Endothelial cell of umbilical vein (primary cell): ENCODE measurements around the gene TMC4. TPM values are rescaled to one million over a fixed set of nuclear protein-coding genes. Genes with fewer than 3 reads are reported as not detected.

Experiments
- BruUV-seq: library from RNA; stranded (reverse); fragments of 400-500 nt; replicated peaks from 2 replicates; lab custom pipeline; 2021; lab: Mats Ljungman, UMichigan
- CTCF ChIA-PET: fragments of 300-600, 350-600 bp; sonication (Branson Sonifier 250); formaldehyde crosslinking; loops from one replicate; lab custom pipeline; 2021; ENCODE audit warnings: antibody characterized with exemption, inconsistent platforms; lab: Charles Lee
- POLR2A ChIA-PET: fragments of 300-600, 350-600 bp; sonication (Branson Sonifier 250); formaldehyde crosslinking; loops from one replicate; lab custom pipeline; 2021; ENCODE audit warnings: antibody characterized with exemption, inconsistent platforms; lab: Charles Lee
- DNase-seq: peaks from one replicate; pipeline ENCODE4 v3.0.0-alpha.2; 2011; ENCODE audit warnings: low read depth, low spot score
- FAIRE-seq: peaks from 2 replicates; lab custom pipeline; 2011; peaks lifted over from hg19 to GRCh38; lab: Jason Lieb, UNC
- H2AFZ ChIP-seq: 2 replicates; pipeline ENCODE4 v1.6.0; 2012; ENCODE audit warnings: low read depth, low read length, control low read depth, inconsistent platforms
- H3K27ac ChIP-seq: 2 replicates; pipeline ENCODE4 v1.5.1; 2011; ENCODE audit warnings: low read depth, mild to moderate bottlenecking, control low read depth, low read length, moderate library complexity; ENCODE audit not compliant: insufficient read depth
- H3K27me3 ChIP-seq, 2 experiments: 2 replicates each; pipeline versions ENCODE4 v1.6.0 to v1.6.1; 2011; ENCODE audit warnings: low read length in 2 of 2, mixed read lengths in 1 of 2; ENCODE audit not compliant: control insufficient read depth in 2 of 2, insufficient read depth in 2 of 2
- H3K36me3 ChIP-seq, 2 experiments: 2 replicates in 1 of 2; 3 replicates in 1 of 2; pipeline ENCODE4 v1.5.1; 2011; ENCODE audit warnings: low read length in 2 of 2, mild to moderate bottlenecking in 1 of 2, moderate library complexity in 1 of 2; ENCODE audit not compliant: control insufficient read depth in 2 of 2, insufficient read depth in 2 of 2; ENCODE audit errors: extremely low read depth in 1 of 2
- H3K4me1 ChIP-seq: 3 replicates; pipeline ENCODE4 v1.5.1; 2011; ENCODE audit warnings: mild to moderate bottlenecking, low read length; ENCODE audit not compliant: control insufficient read depth, insufficient read depth; ENCODE audit errors: extremely low read depth
- H3K4me2 ChIP-seq: 2 replicates; pipeline ENCODE4 v1.6.1; 2011; ENCODE audit warnings: low read length, control low read depth, mixed read lengths; ENCODE audit not compliant: insufficient read depth
- H3K4me3 ChIP-seq, 3 experiments: fragments of 200-600 bp in 1 of 3; sonication (generic), shearing (Covaris generic) in 1 of 3; replicated peaks in 1 of 3; 2 replicates each; pipeline ENCODE4 v1.5.1; 2011 to 2016; ENCODE audit warnings: control low read depth in 3 of 3, low read length in 3 of 3, mild to moderate bottlenecking in 2 of 3, inconsistent platforms in 1 of 3, low read depth in 1 of 3, moderate library complexity in 1 of 3; ENCODE audit not compliant: insufficient read depth in 1 of 3
- H3K79me2 ChIP-seq: 2 replicates; pipeline ENCODE4 v1.6.0; 2012; ENCODE audit warnings: low read length, inconsistent platforms; ENCODE audit not compliant: control insufficient read depth, insufficient read depth
- H3K9ac ChIP-seq: replicated peaks from 2 replicates; pipeline ENCODE3; 2011; ENCODE audit warnings: low read length, control low read depth; ENCODE audit not compliant: insufficient read depth; ENCODE audit errors: extremely low read depth
- H3K9me1 ChIP-seq: replicated peaks from 3 replicates; pipeline ENCODE4 v1.6.0; 2011; ENCODE audit warnings: mild to moderate bottlenecking, low read length; ENCODE audit not compliant: control insufficient read depth, insufficient read depth; ENCODE audit errors: extremely low read depth
- H3K9me3 ChIP-seq: replicated peaks from 2 replicates; pipeline ENCODE4 v1.5.1; 2012; ENCODE audit warnings: low read length, inconsistent platforms; ENCODE audit not compliant: control insufficient read depth, insufficient read depth
- H4K20me1 ChIP-seq: replicated peaks from 2 replicates; pipeline ENCODE3; 2011; ENCODE audit warnings: mild to moderate bottlenecking, low read length; ENCODE audit not compliant: control insufficient read depth, insufficient read depth; ENCODE audit errors: extremely low read depth
- EZH2 ChIP-seq: IDR thresholded peaks from 2 replicates; pipeline ENCODE4 v1.6.1; 2012; ENCODE audit warnings: borderline replicate concordance, low read depth, mild to moderate bottlenecking, moderate library complexity, low read length, inconsistent platforms; ENCODE audit not compliant: severe bottlenecking
- FOS ChIP-seq: IDR thresholded peaks from 2 replicates; pipeline ENCODE4 v1.6.1; 2011; ENCODE audit warnings: mild to moderate bottlenecking, low read length, moderate library complexity, borderline replicate concordance; ENCODE audit not compliant: insufficient read depth
- GATA2 ChIP-seq: IDR thresholded peaks from 2 replicates; pipeline ENCODE4 v1.7.0; 2011; ENCODE audit warnings: low read depth, mild to moderate bottlenecking, moderate library complexity, mixed read lengths, low read length; ENCODE audit not compliant: insufficient read length, insufficient read depth
- JUN ChIP-seq: IDR thresholded peaks from 2 replicates; pipeline ENCODE4 v1.6.1; 2011; ENCODE audit warnings: borderline replicate concordance, low read depth; ENCODE audit not compliant: insufficient read length, insufficient read depth
- MYC ChIP-seq: IDR thresholded peaks from one replicate; pipeline ENCODE4 v1.6.1; 2011; ENCODE audit warnings: mild to moderate bottlenecking, low read depth, low read length
- POLR2A ChIP-seq: IDR thresholded peaks from 2 replicates; pipeline ENCODE4 v1.6.1; 2012; ENCODE audit warnings: low read depth, mild to moderate bottlenecking, control low read depth, low read length
- POLR2AphosphoS5 ChIP-seq: IDR thresholded peaks from 2 replicates; pipeline ENCODE4 v1.6.1; 2012; ENCODE audit warnings: low read depth, mild to moderate bottlenecking, control low read depth, low read length, moderate library complexity; ENCODE audit not compliant: insufficient read depth
- dilution Hi-C: fragments of 300-500 bp; cut with MboI; formaldehyde crosslinking; loops from one replicate; pipeline ENCODE4 v1.15.0; 2019; ENCODE audit warnings: low sequenced_read_pairs; ENCODE audit not compliant: extremely low pct_ligation_motif_present
- intact Hi-C: fragments of 100-400 bp; cut with micrococcal nuclease; formaldehyde crosslinking; loops from one replicate; pipeline ENCODE4 v1.10.0; 2022
- polyA plus RNA-seq, 4 experiments: library from polyadenylated mRNA; depleted of rRNA in 3 of 4; stranded (reverse) in 3 of 4; unstranded in 1 of 4; fragments of >200 nt; gene quantifications; 2 replicates each; pipeline versions ENCODE4 v1.2.1 to v1.2.3, GENCODE V29; 2011 to 2012; ENCODE audit warnings: missing spikeins in 1 of 4
- total RNA-seq: library from RNA; stranded (reverse); gene quantifications from 2 replicates; pipeline ENCODE4 v1.2.3, GENCODE V29; 2021
- TF ChIP-seq, protein P1 (sequence below), 2 donors: IDR thresholded peaks; 1 replicate in 1 of 2; 2 replicates in 1 of 2; pipeline ENCODE4 v1.5.1; 2011; ENCODE audit warnings: low read length in 2 of 2, mild to moderate bottlenecking in 2 of 2, moderate library complexity in 2 of 2, control low read depth in 1 of 2, inconsistent platforms in 1 of 2, low read depth in 1 of 2; ENCODE audit not compliant: insufficient read depth in 1 of 2; ENCODE audit errors: extremely low read depth in 1 of 2
- TF ChIP-seq, protein P2 (sequence below): IDR thresholded peaks from 2 replicates; pipeline ENCODE4 v1.6.1; 2011; ENCODE audit not compliant: insufficient read depth, insufficient read length

The TMC4 gene
- total and polyA plus RNA-seq, 2 donors (not counting 3 experiments of a cell fraction or from before 2014, with no cell fraction given), result 0.71 to 1.7 TPM

DNA sequence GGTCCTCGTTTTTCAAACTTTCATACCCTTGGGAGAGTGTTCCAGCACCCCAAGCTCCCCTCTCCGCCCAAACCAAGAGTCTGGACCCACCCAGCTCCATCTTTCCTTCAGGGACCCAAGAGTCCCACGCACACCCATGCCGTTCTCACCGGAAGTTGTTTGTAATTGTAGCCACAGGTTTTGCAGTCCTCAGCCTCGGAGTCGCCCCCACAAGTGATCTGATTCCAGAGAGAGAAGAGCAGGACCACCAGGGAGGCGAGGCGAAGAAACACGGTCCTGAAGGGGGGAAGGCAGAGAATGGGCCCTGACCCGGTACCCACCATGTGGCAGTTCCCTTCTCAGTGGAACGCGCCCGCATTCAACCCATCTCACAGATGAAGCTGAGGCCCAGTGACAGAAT lies 10.1 kb downstream of the TMC4 start:
- H3K4me3 ChIP-seq, result no peak overlapping the region
- dilution Hi-C loops, result no loop called here
- H3K9ac ChIP-seq, result no peak overlapping the region
- H3K4me1 ChIP-seq, result peaks cover 18% of the 10 kb centered on the region
- TF ChIP-seq FOS, result no peak
- TF ChIP-seq, protein P1, sequence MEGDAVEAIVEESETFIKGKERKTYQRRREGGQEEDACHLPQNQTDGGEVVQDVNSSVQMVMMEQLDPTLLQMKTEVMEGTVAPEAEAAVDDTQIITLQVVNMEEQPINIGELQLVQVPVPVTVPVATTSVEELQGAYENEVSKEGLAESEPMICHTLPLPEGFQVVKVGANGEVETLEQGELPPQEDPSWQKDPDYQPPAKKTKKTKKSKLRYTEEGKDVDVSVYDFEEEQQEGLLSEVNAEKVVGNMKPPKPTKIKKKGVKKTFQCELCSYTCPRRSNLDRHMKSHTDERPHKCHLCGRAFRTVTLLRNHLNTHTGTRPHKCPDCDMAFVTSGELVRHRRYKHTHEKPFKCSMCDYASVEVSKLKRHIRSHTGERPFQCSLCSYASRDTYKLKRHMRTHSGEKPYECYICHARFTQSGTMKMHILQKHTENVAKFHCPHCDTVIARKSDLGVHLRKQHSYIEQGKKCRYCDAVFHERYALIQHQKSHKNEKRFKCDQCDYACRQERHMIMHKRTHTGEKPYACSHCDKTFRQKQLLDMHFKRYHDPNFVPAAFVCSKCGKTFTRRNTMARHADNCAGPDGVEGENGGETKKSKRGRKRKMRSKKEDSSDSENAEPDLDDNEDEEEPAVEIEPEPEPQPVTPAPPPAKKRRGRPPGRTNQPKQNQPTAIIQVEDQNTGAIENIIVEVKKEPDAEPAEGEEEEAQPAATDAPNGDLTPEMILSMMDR (IDR thresholded peaks at IDR 0.05; ENCODE audit: extremely low read depth in 1 of 2, insufficient read depth in 1 of 2, low read depth in 1 of 2, low read length in 2 of 2), result no peak
- TF ChIP-seq, protein P2, sequence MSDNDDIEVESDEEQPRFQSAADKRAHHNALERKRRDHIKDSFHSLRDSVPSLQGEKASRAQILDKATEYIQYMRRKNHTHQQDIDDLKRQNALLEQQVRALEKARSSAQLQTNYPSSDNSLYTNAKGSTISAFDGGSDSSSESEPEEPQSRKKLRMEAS, result no peak
- TF ChIP-seq POLR2A, result no peak
- TF ChIP-seq MYC, result no peak
- TF ChIP-seq POLR2AphosphoS5, result no peak
- TF ChIP-seq GATA2, result no peak
- no peak for TF ChIP-seq JUN
- TF ChIP-seq EZH2, result no peak
- H3K27me3 ChIP-seq, result peaks cover 0 to 8% of the 10 kb centered on the region in 2 experiments
- H3K36me3 ChIP-seq, result peaks cover 0 to 3% of the 10 kb centered on the region in 2 experiments
- BruUV-seq, result no TSS peak
- intact Hi-C loops, result loop anchor here (5.0 kb wide), 2 partner anchors 39 to 294 kb away; partner anchors contain the start of gene RPS9
- H4K20me1 ChIP-seq, result no peaks in the 10 kb centered on the region
- no peak overlapping the region for H2AFZ ChIP-seq
- ChIA-PET CTCF (interaction anchor here (0.6 kb wide), 1 partner anchor 380 kb away, joined by 4 read pairs; no protein-coding TSS in a partner anchor), POLR2A (no interaction called here)
- no peak overlapping the region for H3K4me2 ChIP-seq
- H3K27ac ChIP-seq, result no peak overlapping the region
- H3K79me2 ChIP-seq, result peaks cover 4% of the 10 kb centered on the region
- H3K9me1 ChIP-seq, result no peaks in the 10 kb centered on the region
- DNase-seq (no peak), FAIRE-seq (no peak)
- no peaks in the 10 kb centered on the region for H3K9me3 ChIP-seq
